Measurements from ENCODE around the gene ARHGEF9.
"Not testable (repeated sequence)": the region's sequence is repeated elsewhere in the genome, so short reads cannot be mapped to it uniquely, and the experiment has no call there.

ARHGEF9 gene

DNA sequence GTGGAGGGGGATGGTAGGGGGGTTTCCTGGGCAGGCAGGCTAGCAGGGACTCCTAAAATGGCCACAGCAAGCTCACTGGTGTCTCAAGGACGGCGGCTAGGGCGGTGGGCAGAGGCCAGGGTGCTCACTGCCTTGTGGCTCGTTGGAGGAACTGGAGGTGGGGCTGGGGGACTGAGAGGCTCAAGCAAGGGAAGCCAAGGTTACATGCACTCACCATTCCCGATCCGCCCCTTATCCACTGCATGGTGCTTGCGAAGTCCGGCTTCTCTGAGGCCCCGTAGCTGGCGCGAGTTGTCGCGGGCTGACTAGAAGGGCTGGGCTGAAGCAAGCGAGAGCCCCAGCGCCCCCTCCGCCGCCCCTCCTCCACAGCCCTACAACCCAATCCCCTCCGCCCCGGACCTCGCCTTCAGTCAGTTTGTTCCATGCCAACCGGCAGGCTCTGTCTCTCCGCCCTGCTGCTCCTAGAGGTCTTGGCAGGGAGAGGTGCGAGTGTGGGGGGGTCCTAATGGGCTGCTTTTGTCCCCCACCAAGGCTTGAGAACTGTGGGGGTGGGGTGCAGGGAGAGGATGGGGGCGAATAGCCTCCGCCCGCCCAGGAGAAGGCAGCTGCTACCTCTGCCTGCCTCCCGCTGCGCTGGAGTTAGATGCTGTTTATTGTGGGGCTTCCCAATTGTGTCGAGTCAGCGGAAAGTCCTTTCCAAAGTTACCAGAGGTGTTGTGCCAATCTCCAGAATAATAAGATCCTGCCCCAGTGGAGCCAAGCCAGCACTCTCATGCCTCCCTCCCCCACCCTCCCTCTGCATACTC is at the start of gene ARHGEF9:
Gene ARHGEF9, minus strand, starts transcription at position 313 of the 806 bp plus-strand sequence. Its CDS starts 69 bp downstream, at position 244.
- no peak for DNase-seq

DNA sequence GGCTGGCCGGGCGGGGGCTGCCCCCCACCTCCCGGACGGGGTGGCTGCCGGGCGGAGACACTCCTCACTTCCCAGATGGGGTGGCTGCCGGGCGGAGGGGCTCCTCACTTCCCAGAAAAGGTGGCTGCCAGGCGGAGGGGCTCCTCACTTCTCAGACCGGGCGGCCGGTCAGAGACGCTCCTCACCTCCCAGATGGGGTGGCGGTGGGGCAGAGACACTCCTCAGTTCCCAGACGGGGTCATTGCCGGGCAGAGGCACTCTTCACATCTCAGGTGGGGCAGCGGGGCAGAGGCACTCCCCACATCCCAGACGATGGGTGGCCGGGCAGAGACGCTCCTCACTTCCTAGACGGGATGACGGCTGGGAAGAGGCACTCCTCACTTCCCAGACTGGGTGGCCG is 40.4 kb upstream of the ARHGEF9 start:
- not testable (repeated sequence) for DNase-seq

DNA sequence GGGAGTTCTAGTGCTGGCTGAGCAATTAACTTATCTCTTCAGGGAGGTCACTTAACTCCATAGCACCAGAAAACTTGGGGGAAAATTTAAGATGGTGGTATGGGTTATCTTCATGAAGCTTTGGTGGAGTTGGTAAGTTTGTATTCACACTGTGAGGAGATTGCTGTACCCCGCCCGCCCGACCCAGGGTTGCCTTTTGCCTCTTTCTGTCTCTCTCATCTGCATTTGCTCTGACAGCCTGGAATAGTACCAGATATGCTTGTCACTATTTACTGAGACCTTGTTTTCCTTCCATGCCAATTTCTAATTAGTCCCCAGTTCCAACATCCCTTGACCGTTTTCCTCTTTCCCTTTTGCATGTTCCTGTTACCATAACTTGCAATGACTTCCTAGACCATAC is 33.1 kb upstream of the ARHGEF9 start:
- DNase-seq = no peak

DNA sequence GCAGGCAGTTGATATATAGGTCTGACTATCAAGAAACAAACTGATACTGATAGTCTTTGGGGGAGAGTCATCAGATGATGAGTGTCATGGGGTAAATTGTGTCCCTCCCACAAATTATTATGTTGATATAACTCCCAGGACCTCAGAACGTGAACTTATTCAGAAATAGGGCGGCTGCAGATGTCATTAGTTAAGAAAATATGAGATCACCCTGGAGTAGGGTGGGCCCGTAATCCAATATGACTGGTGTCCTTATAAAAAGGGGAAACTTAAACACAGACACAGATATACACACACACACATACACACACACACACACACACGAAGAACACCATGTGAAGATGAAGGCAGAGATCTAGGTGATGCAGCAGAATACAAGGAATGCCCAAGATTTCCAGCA is 32.7 kb upstream of the ARHGEF9 start:
- no peak for DNase-seq

DNA sequence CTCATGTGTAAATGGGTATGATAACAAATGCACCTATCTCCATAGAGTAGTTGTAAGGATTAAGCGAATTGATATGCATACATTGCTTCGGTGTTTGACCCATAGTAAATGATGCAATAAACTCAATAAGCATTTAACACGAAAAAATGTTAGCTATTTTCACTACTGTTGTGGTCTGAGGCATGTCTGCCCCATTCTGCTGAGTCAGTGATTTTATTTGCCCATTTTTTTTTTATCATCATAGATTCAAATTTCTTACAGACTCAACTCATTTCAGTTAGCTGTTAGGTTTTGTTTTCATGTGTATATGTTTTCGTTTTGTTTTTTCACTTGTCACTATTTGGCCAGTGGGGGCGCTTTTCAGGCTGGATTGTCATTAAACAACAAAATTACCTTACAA is 27.8 kb upstream of the ARHGEF9 start:
- DNase-seq = no peak

DNA sequence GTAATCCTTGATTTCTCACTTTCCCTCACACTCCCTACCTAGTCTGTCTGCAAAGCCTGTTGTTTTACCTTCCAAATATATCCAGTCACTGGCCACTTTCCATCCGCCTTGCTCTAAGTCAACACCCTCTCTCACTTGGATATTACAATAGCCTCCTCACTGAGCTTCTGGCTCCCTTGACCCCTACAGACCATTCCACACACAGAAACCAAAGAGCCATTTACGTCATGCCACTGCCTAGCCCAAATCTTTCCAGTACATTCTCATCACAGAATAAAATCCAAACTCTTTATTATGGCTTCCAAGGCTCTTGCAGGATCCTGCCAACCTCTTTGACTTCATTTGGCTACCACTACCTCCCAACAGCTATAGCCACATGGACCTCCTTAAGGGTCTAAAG is 25.7 kb upstream of the ARHGEF9 start:
- no peak for DNase-seq

DNA sequence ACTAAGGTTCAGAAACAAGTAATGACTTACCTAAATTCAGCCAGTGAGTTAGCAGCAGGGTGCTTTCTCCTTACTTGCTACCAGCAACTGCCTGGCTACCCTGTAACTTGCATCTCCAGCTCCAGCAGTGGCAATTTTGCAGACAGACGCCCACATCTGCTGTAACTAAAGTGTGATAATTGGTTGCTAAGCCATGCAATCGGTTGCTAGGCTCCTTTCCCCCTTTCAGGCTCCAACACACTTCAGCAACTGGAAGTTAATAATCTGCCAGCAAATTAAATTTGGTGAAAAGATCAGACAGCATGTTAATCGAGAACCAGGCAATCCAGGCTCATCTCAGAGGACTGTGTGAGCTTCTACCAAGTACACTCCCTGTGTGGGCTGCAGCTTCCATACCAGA is 24.2 kb upstream of the ARHGEF9 start:
- no peak for DNase-seq

DNA sequence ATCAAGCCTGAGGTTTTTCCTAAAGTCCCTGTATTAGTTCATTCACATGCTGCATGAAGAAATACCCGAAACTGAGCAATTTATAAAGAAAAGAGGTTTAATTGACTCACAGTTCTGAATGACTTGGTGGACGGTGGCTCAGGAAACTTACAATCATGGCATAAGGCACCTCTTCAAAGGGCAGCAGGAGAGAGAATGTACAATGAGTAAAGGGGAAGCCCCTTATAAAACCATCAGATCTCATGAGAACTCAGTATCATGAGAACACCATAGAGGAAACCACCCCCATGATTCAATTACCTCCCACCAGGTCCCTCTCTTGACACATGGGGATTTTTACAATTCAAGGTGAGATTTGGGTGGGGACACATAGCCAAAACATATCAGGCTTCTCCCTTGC is 10.4 kb upstream of the ARHGEF9 start:
- not testable (repeated sequence) for DNase-seq

DNA sequence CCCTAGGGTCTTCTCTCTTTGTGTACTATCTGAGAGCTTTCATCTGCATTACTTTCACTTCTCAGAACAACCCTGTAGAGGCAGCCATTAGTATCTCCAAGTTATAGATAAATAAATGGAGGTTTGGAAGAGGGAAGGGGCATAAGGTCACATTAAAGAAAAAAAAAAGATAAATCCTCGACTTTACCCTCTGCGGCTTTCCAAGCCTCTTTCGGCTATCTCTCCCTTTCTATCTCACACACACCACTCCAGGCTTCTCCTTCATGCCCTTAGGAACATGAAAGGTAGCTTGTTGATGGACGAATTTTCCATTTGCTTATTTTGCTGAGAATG is 660 bp upstream of the ARHGEF9 start:
- no peak for DNase-seq

DNA sequence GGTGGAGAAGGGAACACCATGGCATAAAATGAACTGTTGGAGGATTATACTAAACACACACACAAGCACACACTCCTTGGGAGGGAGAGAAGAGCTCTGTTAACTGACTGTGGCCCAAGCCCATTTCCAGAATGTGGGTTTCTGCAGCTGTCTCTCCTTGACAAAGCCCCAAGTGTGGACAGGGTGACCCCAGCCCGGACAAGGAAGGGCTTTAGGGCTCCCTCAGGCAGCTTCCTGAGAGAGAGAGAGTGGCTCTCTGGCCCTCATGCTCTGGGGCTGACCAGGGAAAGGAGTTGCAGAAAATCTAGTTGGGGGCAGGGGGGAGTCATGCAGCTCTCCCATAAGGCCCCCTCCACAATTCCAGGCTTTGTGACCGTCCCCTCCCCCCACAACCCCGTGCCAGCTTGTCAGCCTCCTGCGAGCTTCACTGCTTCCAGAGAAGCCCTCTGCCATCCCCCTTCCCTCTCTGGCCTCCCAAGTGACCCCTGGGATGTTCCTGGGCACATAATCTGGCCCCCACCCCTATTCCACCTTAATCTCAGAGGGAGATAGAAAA is 590 bp downstream of the ARHGEF9 start:
- DNase-seq = no peak

DNA sequence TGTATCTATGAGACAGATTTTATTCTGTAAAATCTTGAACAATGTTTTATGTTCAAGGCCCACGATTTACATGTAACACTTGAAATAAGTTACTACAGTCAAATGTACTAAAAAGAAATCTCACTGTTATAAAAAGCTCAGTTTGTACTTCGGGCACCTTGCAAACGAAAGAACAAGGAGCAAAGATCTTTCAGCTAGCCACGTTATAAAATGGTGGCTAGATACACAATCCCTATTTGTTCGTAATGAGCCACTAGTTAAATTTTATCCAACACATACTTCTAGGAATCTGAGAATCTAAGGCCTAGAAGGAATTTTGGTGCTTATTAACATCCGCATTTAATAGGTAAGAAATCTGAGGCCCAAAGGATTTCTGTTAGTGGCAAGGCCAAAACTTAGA is 2.5 kb downstream of the ARHGEF9 start:
- no peak for DNase-seq

DNA sequence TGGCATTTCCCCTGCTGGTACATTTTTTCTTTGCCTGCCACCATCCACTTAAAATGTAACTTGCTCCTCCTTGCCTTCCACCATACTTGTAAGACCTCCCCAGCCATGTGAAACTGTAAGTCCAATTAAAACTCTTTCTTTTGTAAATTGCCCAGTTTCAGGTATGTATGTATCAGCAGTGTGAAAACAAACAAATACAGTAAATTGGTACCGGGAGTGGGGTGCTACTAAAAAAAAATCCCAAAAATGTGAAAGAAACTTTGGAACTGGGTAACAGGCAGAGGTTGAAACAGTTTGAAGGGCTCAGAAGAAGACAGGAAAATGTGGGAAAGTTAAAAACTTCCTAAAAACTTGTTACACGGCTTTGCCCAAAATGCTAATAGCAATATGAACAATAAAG is 16.3 kb downstream of the ARHGEF9 start:
- DNase-seq = no peak

DNA sequence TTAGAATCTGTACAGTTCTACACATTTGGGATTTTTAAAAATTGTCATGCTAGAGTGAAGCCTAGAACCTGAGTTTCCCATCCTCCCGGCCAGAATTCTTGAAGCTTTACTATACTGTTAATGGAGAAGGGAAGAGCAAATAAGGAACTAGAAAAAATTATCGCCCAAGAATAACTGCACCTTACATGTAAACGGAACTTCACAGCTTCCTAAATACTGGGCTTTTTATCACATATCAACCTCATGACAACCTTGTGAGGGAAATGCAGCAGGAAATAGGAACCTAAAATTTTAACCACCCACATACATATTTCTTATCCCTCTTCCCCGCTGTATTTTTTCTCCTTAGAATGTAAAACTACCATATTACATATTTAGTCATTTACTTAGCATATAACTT is 19.3 kb downstream of the ARHGEF9 start:
- no peak for DNase-seq

DNA sequence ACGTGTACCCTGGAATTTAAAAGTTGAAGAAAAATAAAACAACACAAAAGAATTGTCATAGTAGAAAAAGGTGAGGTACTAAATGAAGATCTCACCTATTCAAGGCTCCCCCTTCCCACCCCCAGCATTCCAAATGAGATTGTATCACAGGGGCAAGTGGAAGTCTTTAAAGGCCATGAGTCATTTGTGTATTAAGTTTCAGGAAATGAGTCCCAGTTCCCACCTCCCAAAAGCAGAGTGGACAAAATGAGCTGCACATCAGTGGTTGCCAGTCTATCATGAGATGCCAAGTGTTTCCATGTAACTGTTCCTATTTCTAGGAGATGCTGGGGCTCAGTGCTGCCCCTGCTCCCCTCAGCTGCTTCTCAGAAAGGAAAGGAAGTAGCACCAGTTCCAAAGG is 20.1 kb downstream of the ARHGEF9 start:
- DNase-seq = no peak

DNA sequence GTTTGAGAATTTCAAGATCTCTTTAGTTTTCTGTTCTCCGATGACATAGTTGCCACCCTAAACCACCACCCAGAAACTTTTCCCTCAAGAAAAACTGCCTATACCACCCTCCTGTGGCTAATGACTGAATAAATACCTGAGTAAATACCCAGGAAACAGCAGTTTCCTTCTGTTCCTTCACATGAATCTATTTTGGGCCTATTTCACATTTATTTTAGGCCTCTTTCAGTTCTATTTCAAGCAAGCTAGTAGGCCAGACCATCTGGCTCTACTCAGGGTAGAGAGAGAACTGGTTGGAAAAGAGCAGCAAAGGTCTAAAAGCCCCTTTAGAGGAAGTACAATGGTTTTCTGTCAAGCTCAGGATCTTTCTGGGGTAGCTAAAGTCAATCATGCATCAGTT is 23.4 kb downstream of the ARHGEF9 start:
- DNase-seq = no peak

DNA sequence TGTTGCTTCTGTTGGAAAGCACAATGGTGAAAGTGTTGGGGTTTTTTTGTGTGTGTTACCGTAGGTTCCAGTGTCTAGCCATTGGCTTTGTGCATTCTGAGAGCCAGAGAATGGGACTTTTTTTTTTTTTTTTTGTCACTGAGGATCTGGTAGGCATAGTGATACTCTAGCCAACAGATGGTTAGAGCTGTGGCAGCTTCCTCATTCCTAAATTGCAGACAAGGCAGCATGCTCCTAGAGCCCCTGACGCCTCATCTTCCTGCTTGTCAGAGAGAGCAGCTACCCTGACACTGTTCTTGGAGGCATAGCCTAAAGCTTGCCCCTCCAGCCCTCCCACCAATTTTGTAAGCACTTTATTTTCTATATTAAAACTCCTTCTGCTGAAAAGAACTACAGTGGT is 27.0 kb downstream of the ARHGEF9 start:
- DNase-seq = no peak

DNA sequence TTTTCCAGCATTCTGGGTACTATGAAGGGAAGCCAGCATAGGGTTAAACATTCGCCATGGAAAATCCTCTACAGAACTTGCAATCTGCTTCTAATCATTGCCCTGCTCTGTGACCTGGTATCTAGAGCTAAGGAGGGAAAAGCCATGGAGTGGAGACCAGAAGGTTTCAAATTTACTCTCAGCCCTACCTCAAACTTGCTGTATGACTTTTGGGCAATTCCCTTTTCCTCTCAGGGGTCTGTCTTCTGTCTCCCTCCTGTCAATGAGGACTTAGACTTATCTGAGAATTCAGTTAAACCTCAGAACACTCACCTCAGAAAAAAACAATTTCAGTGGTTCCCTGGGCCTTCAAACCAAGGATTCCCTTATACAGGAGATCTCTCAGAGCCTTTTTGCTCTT is 29.1 kb downstream of the ARHGEF9 start:
- no peak for DNase-seq

DNA sequence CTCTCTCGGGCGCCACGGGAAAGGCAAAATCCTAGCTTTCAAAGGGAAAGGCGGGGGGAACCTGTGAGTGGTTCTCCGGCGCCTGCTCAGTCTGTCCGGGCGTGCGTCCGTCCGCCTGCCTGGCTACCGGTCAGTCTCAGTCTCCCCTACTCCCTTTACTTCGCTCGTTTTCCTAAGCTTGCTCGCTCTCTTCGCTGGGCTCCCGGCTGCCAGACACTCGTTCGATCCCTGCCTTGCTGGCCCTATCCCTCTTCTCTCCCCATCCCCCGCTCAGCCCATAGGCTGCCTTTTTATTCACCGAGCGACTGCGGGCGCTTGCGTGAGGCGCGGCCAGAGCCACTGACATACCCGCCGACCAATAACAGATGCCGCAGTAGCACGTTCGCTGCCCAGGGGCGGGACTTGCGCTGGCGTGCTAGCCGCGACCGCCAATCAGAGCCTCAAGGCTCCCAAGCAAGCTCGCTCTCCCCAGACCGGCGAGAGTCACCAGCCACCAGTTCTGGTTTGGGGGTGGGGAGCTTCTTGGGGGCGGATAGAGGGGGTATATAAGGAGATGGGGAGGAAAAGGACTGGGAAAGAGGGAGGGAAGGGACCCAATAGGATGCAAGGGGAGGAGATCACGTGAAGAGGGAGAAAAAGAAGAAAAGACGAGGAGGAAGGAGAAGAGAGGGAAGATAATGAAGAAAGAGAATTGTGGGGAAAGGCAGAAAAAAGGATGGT is 30.0 kb downstream of the ARHGEF9 start:
- DNase-seq = peak; percentile 83

DNA sequence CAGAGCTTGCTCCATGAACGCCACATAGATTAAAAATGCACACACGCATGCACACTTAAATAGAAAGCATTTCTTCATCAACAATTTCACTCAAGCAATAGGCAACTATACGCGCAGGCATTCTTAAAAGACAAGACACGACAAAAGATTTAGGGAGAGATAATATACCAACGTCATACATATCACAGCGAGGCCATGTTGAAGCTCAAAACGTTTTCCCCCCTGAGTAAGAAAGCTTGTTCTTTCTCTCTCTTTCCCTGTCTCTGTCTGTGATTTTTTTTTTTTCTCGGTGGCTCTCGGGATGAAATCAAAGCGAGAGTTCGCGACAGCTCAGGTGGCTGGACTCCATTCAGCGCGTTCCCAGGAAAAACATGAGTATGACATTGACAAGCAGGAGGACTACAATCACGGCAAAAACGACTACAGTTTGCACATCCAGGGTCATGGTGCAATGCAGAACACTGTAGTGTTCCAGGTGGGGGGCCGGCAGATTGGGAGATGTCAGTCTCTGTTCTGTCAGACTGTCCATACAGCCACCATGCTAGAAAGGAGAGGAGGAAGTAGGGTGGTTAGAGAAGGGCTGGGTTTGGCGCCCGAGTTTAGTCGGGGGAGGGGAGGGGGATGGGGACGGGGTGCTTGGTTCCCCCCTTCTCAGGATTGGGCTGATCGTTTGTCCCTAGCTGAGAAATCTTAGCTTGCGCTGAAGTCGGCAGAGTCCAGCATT is 30.7 kb downstream of the ARHGEF9 start:
- DNase-seq = no peak

DNA sequence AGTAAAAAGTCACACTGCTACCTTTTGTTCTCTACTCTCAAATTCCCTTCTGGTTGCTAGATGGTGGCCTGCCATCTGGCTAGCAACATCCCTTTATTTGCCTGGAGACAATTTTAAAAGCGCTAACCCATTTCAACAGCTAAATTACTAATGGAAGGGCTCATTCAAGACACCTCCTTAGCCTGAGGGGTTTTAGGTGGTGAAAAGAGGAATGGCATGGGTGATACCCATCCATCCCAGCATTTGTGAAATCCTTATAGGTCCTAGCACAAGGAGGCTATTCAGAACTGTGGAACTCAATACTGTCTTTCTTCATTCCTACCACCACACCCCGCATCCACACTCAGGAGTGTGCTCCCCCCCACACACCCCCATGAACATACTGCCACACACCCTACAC is 33.5 kb downstream of the ARHGEF9 start:
- no peak for DNase-seq

DNA sequence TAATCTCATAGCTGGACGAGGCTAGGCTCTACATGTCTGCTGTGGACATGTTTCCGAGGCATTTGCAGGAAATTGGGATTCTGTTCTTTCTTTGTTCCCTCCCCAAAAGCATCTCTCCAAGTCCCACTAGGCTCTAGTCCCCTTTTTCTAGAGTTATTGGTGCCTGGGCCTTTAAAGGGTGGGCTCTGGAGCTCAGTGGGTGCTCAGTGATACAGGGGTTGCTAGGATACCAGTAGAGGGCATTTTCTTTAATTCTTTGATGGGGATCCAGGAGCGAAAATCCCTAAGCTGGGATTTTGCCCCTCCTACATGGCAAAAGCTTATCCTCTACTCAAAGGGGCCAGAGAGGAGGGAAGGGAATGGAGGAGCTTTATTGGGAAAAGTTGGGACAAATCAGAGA is 34.2 kb downstream of the ARHGEF9 start:
- no peak for DNase-seq

DNA sequence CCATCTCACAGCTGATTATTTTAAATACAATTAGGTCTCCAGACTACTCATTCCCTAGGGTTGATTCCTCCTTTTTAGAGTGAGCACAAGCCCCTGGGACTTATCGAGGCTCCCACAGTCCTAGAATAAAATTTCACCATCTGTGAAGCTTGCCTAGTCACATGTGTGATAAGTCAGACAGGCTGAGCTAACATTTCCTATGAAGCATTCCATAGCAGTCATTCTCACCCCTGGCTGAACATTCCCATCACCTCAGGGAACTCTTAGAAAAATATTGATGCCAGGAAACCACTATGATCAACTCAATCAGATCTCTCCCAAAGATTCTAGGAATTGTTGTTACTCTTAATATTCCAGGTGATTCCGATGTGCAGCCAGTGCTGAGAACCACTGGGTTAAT is 37.7 kb downstream of the ARHGEF9 start:
- no peak for DNase-seq

DNA sequence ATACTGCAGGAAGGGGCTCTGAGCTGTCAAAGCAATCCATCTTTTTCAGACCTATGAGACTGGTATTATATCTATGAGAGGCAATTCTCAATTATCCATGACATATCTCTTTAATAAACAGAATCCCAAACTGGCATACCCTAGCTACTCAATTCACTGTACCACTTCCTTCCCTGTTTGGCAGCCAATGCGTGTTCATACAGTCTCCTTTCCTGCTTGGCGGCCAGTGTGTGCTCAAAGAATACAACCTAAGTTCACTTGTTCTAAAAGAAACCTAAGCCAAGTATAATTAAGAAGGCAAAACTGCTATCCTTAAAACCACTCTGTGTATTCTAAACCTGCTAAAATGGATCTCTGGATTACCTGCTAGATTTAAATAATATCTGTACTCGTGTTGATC is 38.3 kb downstream of the ARHGEF9 start:
- DNase-seq = no peak

DNA sequence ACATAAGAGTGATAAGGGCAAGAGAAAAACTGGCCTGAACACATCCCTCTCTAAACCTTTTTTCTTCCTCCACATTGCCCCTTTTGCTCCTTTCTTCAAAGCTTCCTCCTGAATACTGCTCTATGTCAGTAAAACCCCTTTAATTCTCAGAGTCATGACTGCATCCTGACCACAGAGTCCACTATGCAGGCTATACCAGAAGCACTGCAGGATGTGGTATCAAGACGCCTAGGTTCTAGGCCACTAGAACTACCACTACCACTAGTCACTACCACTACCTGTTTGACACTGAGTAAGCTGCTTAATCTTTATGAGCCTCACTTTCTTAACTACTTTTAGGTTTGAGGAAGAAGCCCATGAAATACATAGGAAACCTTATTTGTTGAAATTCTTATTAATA is 38.7 kb downstream of the ARHGEF9 start:
- DNase-seq = no peak
